GM12874 (cell line): ENCODE results near the gene SLC41A1.

ENCODE experiments used
- CTCF ChIP-seq: IDR thresholded peaks from 2 replicates; pipeline ENCODE4 v1.5.1; 2011; ENCODE audit warnings: low read depth, mild to moderate bottlenecking, control low read depth, low read length, moderate library complexity; ENCODE audit not compliant: insufficient read depth

SLC41A1 gene

DNA sequence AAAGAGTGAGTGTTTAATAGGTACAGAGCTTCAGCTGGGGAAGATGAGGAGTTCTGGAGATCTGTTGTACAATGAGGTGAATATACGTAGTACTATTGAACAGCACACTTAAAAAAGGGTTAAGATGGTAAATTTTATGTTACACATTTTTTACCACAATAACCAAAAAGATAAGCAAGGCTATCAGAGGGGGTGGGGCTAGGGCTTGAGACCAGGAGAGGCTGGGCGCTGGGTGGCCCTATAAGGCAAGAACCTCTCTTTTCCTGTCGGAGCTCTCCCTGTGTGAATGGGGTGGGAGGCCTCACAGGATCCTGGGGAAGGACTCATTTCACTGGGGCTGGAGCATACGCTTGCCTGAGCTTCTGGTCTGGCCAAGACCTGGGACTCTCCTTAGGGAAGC lies 9.0 kb downstream of the SLC41A1 start:
- no peak for TF ChIP-seq CTCF

GRCh38 chr1:205802060-205802459 lies 10.9 kb downstream of the SLC41A1 start:
- no peak for TF ChIP-seq CTCF

- TF ChIP-seq CTCF: no peak
These were observed 11.9 kb downstream of the SLC41A1 start for GRCh38 chr1:205800981-205801703.

DNA sequence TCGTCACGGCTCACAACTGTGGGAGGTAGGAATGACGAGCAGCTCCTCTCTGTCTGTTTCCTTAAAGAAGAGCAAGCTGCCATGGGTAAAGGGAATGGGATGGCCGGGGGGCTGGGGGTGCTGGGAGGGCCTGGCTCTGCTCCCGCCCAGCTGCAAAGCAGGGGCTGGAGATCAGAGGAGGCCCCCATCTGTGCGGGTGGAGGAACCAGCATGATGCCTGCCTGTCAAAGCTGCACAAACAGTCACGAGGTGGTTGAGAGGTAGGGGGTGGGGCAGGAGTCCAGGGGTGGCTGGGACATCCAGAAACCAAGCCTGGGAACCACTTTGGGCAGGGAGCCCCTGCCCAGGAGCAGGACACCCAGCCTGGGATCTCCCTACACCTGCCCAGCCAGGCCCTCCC lies 12.6 kb downstream of the SLC41A1 start:
- TF ChIP-seq CTCF: no peak

- no peak for TF ChIP-seq CTCF
These were observed 14.4 kb downstream of the SLC41A1 start for GRCh38 chr1:205798577-205798976.

DNA sequence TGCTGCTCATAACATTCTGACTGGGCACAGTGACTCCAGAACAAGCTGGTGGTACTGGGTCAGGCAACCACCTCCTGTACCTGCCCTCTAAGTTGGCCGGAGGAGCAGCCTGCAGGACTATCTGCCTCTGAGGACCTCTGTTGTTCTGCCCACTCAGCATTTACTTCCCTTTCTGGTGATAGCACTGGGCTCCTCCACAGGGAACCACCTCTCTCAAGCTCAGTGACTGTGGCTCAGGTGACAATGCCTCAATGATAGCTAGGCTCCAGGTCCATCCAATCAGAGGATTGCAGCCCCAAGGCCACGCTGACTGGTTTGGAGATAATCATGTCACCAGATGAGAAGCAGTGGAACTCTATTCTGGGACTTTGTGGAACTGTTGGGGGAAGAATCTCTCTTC lies 15.8 kb downstream of the SLC41A1 start:
- no peak for TF ChIP-seq CTCF

- TF ChIP-seq CTCF: no peak
These were observed 18.8 kb downstream of the SLC41A1 start for GRCh38 chr1:205794011-205794730.
